EH (cell line): ENCODE measurements around the gene GBF1.

Experiments used
- DNase-seq: peaks from one replicate; pipeline ENCODE4 v3.0.0-alpha.2; 2015; ENCODE audit warnings: low read depth

The GBF1 gene

DNA sequence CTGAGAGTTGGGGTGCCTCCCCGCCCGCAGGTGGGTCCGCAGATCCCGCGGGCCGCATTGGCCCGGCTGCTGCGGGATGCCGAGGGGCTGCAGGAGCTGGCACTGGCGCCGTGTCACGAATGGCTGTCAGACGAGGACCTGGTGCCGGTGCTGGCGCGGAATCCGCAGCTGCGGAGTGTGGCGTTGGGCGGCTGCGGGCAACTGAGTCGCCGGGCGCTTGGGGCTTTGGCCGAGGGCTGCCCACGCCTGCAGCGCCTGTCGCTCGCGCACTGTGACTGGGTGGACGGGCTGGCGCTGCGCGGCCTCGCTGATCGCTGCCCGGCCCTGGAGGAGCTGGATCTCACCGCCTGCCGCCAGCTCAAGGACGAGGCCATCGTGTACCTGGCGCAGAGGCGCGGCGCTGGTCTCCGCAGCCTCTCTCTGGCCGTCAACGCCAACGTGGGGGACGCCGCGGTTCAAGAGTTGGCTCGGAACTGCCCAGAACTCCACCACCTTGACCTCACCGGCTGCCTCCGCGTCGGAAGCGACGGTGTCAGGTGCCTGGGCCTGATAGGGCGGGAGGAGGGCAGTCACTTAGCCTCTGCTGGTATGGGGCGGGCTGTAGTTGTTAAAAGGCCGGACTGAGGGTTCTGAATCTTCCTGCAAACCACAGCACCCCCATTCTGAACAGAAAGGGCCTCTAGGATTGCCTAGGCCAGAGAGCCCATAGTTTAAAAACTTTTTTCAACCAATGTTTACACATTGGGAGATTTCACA lies 176.6 kb downstream of the GBF1 start:
- no peak for DNase-seq

- DNase-seq = peak; percentile 74
Measured at GRCh38 chr10:102422545-102423129, 177.3 kb downstream of the GBF1 start.

GRCh38 chr10:102423372-102423968 lies 178.1 kb downstream of the GBF1 start:
- DNase-seq = no peak

- no peak for DNase-seq
Measured at GRCh38 chr10:102424145-102424544, 178.8 kb downstream of the GBF1 start.

DNA sequence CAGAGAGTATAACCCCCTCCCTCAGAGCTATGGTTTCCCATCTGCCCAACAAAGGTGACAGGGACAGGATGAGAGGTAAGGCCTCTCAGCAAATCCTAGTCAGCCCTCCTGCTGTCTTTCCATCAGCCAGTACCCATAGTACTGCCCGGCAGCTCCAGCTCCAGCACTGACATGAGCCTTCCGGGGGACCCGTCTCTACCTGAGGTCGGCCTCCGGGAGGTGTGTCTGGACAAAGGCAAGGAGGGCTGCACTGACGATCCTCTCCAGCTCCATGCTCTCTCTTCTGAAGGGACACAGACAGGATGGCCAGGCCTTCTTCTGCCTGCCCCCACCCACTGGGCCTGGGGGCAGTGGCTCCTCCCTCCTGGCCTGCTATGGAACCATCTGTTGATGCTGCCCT lies 179.6 kb downstream of the GBF1 start:
- DNase-seq = no peak

- no peak for DNase-seq
Measured at GRCh38 chr10:102425444-102425843, 180.1 kb downstream of the GBF1 start.

- DNase-seq = peak; percentile 53
Measured at GRCh38 chr10:102426803-102427287, 181.5 kb downstream of the GBF1 start.

DNA sequence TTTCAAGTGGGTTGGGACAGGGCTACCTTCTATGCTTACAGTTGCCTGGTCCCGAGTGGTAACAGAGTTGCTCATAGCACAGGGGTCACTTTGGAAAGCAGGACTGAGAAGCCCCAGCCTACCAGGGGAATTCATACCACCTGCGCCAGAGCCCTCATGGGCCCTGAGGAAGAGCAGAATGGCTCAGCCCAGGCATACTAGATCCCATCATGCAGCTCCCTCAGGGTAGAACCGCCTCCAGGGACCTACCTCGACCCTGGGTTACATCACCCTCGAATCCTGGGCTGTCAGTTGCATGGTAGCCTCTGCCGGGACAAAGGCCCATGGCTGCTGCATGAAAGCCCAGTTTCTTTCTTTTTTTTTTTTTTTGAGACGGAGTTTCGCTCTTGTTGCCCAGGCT lies 184.1 kb downstream of the GBF1 start:
- no peak for DNase-seq

DNA sequence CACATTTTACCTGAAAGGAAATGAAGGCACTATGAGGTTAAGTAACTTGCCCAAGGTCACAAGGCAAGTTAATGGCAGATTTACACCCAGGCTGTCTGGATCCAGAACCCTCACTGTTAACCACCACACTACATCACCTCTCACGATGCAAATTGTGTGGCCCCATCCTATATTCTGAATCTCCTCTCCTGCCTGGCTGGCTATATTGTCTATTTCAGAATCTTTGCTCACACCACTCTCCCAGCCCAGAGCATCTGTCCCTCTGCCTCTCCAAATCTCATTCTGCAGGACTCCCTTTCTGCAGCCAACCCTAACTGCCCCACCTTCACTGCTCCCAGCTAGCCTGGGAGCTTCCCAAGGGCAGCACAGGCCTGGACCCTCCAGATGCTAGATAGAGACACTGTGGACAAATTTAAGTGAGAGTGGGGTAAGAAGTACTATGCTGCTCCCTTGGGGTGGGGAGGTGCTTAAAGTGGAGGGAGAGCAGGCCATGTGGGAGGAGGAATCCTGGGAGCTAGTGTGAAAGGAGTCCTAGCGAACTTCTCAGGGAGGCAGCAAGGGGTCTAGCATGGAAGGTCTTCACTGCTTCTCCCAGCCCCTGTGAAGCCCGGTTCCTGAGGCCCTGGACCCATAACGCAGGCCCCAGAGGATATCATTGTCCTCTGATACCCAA lies 186.3 kb downstream of the GBF1 start:
- peak; percentile 50 for DNase-seq
